Eye (tissue), 1 donor: ENCODE data around the gene GOT1.

Experiments used
- DNase-seq: peaks from one replicate; pipeline ENCODE4 v3.0.0-alpha.2; 2015

The GOT1 gene

DNA sequence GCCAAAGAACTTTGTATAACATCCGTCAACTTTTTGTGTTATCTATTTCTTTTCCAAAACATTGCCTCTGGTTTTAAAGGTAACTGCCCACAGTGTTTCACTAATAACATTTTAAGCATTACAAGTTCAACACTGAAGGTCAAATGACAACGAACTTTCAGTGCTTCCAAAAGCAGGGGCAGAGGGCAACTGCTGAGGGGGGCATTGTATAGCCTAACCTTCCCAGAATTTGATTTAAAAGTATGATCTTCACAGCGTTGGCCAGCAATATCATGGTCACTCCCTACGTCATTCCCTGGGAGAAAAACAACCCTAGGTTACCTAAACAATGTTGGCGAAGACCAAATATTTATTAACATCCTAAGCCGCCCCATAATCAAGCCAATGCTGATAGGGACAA, 2.5 kb upstream of the GOT1 start:
- no peak for DNase-seq

DNA sequence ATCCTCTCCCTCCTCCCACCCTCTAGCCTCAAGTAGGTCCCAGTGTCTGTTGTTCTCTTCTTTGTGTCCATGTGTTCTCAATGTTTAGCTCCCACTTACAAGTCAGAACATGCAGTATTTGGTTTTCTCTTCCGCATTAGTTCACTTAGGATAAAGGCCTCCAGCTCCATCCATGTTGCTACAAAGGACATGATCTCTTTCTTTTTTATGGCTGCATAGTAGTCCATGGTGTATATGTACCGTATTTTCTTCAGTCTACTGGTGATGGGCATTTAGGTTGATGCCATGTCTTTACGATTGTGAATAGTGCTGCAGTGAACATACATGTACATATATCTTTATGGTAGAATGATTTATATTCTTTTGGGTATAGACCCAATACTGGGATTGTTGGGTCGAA, 1.6 kb upstream of the GOT1 start:
- no peak for DNase-seq

DNA sequence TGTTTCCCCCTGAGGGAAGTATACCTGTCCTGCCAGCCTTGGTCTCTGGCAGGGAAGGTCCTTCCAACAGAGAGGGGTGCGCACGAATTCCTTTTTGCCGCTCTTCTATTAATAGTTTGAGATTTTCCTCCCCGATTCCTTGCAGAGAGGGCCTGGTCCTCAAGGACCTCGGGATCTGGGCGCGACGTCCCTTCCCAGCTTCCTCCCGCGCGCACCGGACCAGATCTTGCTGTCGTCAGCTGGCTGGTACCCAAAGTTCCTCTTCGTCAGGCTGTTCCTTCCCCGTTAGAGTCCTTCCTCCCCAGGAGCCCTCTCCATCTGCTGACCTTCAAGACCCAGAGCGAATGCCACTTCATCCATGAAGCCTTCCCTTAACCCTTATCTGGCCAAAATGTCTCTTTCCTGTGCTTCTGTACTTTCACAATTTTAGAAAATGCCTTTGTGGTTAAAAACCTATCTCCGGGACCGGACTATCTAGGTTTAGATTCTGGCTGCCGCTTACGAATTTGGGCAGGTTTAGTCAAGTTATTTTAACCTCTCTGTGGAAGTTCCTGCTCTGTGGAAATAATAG, 851 bp upstream of the GOT1 start:
- no peak for DNase-seq

DNA sequence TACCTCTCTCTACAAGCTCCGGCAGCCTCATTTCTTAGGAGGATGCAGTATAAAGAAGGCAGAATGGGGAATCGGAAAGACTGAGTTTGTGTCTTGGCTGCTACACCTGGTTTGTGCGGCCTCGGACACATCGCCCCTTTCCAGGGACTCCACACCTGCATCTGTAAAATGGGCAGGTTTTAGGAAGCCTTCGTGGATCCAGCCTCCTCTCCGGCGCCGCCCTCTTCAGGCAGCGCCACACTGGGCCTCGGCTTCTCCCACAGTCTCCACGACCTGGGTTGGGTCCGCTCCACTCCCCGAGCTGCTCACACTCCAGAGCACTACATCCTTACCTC, 341 bp downstream of the GOT1 start:
- no peak for DNase-seq

DNA sequence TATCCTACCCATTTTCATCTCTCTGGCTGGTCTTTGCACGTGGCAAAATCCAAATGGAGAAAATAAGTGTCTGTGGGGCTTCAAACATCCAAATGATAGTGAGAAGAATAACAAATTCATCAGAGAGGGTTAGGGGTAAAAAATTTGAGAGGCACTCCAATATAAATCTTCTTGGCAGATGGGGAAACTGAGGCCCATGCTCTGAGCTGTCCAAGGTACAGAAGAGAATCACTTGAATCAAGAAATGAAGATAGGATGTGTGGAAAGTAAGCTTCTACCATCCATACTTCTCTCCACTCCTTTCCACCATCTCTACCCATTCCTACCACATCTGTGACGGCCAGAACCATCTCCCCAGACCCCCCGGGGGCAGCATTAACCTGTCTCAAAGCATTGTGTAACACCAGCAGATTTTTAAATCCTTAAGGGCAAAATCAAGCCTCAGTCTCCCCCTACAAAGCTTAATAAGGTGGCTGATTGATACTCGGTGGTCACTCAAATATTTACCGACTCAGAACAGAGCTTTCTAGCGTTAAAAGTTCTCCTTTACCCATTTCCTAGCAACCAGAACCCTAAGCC, 818 bp downstream of the GOT1 start:
- no peak for DNase-seq

DNA sequence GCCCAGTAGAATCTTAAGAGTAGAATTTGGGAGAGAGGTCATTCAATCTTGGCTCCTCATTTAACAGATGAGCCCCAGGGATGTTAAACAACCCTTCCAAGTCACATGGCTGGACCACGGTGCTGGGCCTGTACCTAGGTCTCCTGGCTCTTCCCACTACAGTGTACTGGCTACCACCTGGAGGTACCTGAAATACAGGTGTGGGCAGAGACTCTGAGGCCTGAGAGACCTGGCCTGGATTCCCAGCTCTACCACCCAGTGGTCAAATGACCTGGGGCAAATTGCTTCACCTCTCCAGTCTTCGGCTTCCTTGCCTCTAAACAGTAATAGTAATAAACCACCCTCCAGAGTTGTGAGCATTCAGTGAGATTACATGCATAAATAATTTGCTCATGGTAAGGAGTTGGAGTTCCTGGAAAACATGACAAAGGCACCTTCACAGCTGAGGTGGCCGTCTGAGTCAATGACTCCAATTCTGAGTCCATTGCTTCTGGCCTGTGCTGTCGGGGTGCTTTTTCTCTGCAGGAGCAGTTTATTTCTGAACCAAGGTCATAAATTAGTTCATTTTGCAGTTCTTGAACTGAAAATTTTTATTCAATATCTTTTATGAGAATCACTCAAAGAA, 2.7 kb downstream of the GOT1 start:
- DNase-seq = no peak

DNA sequence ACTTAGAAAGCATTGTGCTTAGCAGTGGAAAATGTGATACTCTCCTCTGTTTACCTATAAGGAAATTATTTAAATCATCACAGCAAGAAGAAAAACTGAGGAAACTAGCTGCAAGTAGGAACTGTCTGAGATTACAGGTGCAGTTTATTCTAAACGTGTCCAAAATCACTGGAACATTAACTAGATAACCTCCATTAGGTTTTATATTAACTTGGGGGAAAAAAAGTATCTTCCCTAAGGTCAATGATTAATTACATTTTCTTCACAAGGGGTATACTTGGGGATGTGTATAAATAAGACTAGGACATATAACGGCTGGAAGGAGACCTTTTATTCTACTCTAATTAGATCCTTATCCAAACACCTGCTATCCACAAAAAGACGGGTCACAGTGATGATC, 3.7 kb downstream of the GOT1 start:
- no peak for DNase-seq

DNA sequence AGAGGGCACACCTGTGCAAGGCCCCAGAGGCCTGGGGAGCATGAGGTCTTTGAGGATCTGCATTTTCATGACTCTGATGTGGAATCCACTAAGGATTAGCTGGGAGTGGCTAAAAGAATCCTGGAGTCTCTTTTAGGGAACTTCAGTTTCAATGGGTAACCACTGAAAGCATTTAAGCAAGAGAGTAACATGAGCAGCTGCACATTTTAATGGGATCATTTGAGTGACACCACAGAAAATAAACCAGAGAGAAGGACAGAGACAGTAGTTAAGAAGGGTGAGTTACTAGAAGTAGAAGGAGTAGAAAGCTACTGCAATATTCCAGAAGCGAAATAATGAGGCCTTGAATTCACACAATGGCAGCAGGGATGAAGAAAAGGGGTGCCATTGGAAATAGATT, 5.2 kb downstream of the GOT1 start:
- no peak for DNase-seq

DNA sequence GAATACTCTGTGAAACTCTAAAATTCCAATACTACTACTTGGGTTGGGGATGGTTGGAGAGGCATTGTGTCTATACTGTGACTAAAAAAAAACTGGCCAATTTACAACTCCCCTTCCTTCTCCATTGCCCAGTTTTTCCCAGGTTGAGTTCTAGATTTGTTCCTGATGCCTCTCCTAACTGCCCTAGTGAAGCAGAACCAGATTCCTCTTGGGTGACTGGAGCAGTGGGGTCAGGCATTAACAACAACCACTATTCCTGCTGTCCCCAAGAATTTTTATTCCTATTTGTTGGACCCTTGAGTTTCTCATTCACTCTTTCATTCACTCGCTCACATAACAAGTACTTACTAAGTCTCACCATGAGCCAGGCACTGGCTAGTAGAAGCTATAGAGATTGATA, 5.8 kb downstream of the GOT1 start:
- no peak for DNase-seq

DNA sequence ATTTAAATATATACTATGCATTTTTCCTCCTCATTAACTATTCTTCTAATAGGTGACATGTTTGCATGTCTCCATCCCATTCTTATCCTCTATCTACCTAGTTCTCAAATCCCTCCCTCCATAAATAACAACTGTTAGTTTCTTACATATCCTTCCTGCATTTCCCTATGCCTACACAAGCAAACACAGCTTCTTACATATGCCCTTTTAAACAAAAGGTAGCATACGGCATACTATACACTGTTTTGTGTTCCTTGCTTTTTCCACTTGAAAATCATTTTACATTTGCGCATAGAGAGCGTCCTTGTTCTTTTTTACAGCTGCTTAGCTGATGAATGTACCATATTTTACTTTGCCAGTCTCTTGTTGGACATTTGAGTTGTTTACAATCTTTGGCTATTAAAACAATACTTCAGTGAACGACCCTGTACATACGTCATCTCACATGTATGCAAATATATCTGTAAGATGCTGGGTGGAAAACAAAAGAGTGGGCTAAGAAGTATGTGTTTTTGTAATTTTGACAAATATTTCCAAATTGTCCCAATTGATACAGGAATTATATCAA, 7.8 kb downstream of the GOT1 start:
- DNase-seq = no peak

DNA sequence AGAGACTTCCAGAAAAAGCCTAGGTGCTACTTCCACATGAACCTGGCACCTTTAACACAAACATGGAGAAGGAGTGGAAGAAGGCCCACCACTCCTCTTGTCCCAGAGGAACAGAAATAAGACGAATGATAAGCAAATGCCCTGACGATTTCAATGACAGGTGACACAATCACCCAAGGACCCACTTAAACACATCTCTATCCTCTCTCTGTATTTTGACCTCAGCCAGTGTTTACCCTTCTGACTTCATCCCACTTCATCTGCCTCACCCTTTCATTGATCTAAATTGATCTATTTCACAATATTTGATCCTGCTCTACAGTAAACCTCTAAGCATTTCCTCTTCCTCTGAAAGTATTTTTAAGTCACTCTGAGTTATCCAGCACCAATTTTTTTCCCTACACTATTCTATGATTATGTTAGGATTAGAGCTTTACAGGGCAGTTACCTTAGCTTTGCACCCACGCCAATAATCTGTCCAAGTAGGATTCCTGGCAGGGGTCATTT, 9.1 kb downstream of the GOT1 start:
- DNase-seq = no peak

DNA sequence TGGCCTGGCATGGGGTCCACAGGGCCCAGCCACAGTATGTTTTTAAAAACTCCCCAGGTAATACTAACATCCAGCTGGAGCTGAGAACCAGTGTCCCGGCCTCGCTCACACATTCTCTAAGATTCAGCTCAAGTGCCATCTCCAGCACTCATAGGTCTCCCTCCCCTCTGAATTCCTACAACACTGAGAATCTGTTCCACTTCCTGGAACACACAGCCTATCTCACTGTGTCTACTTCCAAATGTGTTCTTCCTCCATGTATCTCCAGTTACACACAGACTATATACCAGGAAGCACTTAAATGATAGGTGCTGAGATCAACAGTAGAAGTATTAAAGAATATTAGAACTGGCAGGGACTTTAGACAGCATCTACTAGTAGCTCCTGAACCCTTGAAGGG, 10.7 kb downstream of the GOT1 start:
- no peak for DNase-seq

DNA sequence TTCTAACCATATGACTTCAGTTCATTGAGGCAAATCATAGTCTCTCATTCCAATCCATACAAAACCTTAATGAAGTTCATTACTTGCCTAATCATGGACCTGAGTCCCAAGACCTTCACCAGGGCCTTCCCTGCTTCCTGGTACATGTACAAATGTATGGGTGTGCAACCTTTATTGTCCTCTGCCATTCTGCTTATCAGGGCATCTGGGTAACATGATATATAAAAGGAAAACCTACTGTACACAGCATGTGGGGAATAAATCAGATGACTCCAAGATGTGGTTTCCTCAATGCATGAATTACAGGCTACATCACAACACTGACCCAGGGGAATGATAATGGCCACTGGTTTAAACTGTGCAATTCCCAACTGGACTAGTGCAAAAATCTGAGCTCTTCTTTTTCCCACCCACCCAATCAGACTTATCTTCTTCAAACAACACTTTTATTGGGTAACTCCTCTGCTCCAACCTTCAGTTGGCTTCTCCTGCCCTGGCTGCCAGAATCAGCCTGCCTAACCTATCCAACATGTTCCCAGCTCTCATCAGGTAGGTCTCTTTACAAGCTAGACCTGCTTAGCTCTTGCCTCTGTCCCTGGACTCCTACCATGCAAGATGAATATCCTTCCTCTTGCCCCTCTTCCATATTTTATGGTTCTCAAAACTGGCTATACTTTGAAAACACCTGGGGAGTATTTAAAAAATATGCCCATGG, 11.4 kb downstream of the GOT1 start:
- no peak for DNase-seq

DNA sequence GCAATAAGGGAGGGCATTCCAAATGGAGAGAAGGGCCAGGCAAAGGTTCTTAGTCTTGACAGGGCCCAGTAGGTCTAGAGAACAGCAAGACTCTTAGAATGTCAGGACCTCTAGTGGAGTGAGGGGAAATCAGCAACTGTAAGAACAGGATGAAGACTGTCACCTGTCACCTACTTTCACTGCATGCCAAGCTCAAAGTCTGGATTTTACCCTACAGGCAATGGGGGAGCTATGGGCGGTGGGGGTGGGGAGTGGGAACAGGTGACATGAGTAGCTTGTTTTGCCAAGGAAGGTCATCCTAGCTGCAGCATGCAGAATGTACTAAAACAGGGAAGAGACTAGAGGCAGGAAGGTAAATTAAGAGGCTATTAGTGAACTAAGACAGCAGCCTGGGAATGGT, 18.3 kb downstream of the GOT1 start:
- no peak for DNase-seq

DNA sequence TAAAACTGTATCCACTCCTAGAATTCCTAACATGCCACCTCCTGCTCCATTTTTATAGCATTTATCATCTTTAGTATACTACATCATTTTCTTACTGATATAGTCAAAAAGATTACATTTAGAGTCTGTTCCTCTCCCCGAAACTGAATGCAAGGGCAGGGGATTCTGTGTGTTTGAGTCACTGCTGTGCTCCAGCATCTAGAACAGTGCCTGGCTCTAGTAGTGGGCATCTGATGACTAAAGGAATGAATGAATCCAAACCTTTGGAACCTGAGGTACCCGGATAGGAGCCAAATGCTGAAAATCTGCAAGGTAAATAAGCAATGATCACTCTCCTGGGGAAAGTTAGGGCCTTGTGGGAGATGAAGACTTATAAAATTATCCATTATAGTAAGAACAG, 18.9 kb downstream of the GOT1 start:
- no peak for DNase-seq

DNA sequence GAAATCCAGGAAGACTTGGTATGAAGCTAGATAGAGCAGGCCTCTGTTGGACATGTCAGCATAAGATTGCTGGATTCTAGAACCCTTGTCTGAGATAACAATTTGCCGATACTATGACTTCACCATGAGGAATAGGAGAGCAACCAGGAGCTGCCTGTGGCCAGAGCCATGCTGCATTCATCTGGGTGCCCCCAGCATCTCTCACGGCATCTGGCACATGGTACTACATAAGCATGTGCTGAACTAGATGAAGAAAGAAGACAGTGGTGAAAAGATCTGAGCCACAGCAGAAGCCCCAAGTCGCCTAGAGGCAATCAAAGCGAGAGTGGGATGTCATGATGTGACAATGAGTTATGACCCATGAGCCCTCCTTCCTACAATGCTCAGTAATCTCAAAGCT, 19.5 kb downstream of the GOT1 start:
- DNase-seq = no peak

DNA sequence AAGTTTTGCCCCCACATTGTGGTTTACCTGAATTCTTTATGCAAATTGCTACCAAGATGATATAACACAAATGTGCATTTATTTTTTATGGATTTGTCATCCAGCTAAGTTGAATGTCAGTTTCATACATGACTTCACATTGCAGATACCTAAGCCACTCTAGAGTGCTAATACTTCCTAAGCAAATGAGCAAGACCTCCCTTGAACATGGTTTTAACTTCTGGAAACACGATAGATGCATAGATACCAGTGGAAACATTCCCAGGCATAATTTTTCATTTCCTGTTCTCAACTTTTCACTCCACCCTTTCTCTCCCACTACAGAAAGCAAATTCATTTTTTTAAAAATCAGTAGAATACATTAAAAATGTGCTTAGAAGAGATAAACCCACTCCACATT, 20.3 kb downstream of the GOT1 start:
- no peak for DNase-seq

DNA sequence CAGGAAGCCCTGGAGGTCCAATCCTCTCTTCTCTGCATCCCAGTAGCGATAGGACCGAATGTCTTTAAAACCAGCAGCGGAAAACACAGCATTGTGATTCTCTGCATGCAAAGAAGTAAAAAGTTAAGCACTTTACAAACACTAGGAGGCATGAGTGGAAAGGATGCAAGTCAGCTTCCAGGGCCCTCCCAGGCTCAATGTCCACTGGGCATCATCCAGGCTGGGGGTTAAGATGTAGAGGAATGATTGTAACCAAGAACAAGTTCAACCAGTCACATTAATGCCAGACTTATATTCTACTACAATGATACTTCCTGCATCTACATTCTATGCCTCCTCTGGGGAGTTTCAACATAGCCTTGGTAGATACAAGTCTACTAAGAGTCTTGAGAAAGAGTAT, 24.3 kb downstream of the GOT1 start:
- DNase-seq = no peak

DNA sequence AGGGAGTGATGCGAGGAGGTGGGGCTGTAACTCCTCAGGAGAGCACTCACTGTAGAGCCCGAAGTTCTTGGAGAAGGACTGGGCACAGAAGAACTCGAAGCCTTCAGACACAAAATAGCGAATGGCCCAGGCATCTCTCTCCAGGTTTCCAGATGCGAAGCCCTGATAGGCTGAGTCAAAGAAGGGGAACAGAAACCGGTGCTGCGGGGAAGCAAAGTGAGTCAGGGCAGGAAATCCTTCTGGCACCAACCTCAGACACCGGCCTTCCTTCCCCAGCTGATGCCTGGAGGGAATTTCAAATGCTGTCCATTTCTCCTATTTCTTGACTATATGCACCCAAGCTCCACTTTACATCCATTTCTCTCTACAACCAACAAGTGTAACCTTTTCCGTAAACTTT, 26.8 kb downstream of the GOT1 start:
- DNase-seq = no peak

DNA sequence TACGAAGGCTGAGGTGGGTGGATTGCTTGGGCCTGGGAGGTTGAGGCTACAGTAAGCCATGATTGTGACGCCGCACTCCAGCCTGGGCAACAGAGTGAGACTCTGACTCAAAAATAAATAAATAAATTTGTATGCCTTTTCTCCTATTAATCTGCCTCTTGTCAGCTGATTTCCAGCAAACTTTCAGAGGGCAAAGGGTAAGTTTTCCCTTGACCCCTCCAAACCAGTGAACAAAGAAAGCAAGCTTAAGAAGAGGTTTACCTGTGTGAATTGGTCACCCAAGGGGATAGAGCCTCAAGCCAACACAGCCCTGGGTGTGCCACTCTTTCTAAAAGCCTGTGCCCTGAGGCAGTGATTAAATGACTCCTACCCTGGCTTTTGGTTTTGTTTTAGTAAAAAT, 30.8 kb downstream of the GOT1 start:
- DNase-seq = no peak

DNA sequence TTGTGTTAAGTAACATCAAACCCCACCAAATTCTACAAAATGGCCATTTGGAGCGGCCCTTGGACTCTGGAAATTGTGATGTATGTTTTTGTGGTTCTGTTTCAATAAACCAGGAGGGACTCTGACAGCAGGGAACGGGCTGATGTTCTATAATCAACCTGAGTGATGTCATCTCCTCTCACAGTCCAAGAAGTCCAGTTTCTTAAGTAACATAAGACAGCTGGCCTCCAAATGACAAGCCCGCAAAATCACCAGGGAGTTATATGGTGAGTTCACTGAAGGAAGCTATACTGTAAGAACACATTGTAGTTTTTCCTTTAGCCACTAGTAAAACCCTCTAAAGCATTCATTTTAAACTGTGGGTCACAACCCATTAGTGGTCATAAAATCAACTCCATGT, 34.0 kb downstream of the GOT1 start:
- no peak for DNase-seq

DNA sequence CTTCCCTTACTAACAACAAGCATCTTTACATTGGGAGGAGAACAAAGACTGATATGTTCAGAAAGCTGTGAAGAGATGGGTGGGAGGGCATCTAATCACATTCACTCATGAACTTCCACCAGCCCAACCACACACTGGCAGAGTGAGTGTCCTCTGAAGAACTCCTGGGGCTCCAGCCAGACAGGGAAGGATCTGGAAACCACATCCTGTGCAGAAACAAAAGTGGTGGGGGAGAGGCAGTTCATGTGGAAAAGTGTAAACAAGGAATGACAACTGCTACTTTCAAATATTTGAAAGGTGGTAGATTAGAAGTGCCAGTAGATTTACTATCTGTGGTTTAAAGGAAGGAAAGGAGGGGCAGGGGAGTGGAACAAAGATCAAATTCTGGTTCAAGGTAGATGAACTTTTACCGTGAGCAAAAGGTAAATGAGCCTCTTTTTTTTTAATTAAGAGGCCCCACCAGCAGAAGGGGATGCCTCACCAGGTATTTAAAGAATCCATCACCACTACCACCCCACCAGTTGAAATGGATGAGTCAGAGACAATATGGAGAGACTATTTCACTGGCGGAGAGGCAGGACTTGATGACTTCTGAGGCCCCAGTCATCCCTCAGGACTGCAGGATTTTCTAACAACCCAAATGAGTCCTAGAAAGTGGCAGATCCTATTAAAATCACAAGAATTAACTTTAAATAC, 34.5 kb downstream of the GOT1 start:
- DNase-seq = no peak

DNA sequence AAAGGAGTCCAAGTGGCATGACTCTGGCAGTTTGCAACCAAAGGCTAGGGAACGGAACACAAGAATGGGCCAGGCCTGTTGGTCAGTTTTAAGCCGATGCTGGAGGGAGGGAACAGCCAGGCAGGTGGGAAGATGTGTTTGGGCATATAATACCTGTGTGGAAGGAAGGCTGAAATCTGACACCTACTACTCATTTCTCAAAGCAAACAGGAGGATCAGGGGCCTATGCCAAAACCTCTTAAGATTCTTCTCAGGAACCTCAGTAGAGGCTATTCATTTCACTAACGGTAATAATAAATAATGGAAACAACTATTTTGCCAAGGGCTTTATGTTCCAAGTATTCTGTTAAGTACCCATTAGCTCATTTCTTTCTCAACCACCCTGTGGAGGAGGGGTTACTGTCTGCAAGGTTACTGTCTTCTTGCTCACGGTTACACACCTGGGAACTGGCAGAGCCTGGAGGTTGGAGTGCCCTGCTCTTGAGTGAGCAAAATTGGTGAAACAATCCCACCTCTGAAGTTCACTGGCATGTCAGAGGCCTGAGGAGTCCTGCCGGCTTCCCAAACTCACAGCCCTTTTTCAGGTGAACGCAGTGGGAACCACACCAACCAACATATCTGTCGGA, 35.5 kb downstream of the GOT1 start:
- DNase-seq = no peak
